ENCODE data around the gene RALGPS1. TPM values are rescaled to one million over a fixed set of nuclear protein-coding genes. Genes with fewer than 3 reads are reported as not detected.

Gene RALGPS1
- total RNA-seq, 4 donors from 2014 or later = 7.3 to 22.4 (median 15.4) TPM

DNA sequence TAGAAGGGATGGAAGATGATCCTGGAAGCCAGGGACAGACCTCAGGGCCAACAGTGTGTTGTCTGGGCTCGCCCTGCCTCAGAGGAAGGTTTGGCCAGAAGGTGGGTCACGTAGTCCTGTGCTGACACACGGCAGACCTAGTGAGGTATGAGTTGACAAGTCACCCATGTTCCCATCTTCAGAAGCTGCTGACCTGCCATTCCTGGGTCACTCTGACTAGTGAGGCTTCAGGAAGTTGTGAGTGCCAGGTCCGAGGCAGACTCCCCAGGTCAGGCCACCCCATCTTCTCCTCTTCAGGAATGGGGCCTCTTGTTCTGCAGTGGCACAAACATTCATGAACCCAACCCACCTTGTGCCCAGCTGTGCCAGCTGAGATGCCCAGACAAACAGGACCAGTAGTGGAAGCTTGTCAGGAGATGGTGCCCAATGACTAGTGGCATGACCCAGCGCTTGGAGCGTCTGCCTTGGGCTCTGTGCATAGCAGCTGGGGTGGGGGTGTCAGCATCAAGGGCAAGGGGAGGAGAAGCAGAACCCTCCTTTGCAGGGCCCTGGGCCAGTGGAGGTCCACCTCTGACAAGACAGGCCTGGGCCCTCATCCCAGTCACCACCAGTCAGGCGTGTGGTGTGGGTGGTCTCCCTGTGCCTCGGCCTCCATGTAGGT lies 224.6 kb downstream of the RALGPS1 start:
- H3K4me3 ChIP-seq (ENCODE audit: low read depth, poor library complexity, severe bottlenecking) = no peak overlapping the region
- WGBS, 2 donors = 91 to 93% methylated on average over 8 of the region's 8 CpGs
- TF ChIP-seq, protein P1, sequence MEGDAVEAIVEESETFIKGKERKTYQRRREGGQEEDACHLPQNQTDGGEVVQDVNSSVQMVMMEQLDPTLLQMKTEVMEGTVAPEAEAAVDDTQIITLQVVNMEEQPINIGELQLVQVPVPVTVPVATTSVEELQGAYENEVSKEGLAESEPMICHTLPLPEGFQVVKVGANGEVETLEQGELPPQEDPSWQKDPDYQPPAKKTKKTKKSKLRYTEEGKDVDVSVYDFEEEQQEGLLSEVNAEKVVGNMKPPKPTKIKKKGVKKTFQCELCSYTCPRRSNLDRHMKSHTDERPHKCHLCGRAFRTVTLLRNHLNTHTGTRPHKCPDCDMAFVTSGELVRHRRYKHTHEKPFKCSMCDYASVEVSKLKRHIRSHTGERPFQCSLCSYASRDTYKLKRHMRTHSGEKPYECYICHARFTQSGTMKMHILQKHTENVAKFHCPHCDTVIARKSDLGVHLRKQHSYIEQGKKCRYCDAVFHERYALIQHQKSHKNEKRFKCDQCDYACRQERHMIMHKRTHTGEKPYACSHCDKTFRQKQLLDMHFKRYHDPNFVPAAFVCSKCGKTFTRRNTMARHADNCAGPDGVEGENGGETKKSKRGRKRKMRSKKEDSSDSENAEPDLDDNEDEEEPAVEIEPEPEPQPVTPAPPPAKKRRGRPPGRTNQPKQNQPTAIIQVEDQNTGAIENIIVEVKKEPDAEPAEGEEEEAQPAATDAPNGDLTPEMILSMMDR (IDR thresholded peaks at IDR 0.05) = no peak
- no peak for TF ChIP-seq POLR2A (IDR thresholded peaks at IDR 0.05)
- DNase-seq (ENCODE audit: low spot score in 2 of 2) = peak in 1 of 2 donors; percentile 77
- intact Hi-C loops (cut with DNase I; ENCODE audit: low total_unique reads) = no loop called here

DNA sequence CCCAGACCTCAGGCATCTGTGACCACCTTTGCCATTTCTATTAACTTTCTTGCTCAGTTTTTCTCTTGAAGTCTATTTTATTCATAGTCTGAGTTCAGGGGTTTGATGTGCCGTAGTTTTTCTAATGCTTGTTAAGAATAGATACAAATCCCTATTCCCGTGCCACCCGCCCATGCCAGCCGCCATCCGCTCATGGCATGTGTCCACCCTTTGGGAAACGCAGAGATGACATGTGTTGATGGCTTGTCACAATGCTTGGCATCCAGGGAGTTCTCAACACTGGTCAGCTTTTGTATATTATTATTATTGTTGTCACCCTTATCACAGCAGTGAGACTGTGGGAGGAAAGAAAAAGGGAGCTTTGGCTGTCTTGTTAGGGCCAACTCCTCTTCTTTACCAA lies 225.2 kb downstream of the RALGPS1 start:
- no peak for TF ChIP-seq POLR2A (IDR thresholded peaks at IDR 0.05)
- TF ChIP-seq, protein P1 (IDR thresholded peaks at IDR 0.05) = no peak
- DNase-seq (ENCODE audit: low spot score in 2 of 2) = peak in 1 of 2 donors; percentile 26
- 90 to 93% methylated on average over 6 of the region's 6 CpGs for WGBS, 2 donors
- intact Hi-C loops (cut with DNase I; ENCODE audit: low total_unique reads) = no loop called here
- H3K4me3 ChIP-seq (ENCODE audit: low read depth, poor library complexity, severe bottlenecking) = no peak overlapping the region

DNA sequence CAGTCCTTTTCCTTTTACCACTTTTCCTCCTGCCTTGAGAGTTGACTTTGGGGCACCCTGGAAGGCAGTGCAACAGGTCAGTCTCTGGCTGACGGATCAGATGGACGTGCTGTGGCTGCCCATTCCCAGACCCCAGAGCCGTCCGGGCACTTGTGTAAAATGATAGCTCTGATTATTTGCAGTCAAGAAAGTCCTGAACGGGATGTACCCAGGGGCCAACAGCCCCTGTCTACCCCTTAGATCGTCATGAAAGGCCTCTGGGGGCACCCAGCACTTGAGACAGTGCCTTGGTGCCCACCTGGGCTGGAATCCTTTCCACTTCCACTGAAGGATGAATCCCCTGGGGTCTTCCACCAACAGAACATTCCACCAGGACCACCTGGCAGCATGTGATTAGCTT lies 225.6 kb downstream of the RALGPS1 start:
- intact Hi-C loops (cut with DNase I; ENCODE audit: low total_unique reads) = no loop called here
- H3K4me3 ChIP-seq (ENCODE audit: low read depth, poor library complexity, severe bottlenecking) = no peak overlapping the region
- 95 to 98% methylated on average over 6 of the region's 6 CpGs for WGBS, 2 donors
- DNase-seq (ENCODE audit: low spot score in 2 of 2) = peak in 1 of 2 donors; percentile 63
- no peak for TF ChIP-seq POLR2A (IDR thresholded peaks at IDR 0.05)
- TF ChIP-seq, protein P1 (IDR thresholded peaks at IDR 0.05) = no peak

DNA sequence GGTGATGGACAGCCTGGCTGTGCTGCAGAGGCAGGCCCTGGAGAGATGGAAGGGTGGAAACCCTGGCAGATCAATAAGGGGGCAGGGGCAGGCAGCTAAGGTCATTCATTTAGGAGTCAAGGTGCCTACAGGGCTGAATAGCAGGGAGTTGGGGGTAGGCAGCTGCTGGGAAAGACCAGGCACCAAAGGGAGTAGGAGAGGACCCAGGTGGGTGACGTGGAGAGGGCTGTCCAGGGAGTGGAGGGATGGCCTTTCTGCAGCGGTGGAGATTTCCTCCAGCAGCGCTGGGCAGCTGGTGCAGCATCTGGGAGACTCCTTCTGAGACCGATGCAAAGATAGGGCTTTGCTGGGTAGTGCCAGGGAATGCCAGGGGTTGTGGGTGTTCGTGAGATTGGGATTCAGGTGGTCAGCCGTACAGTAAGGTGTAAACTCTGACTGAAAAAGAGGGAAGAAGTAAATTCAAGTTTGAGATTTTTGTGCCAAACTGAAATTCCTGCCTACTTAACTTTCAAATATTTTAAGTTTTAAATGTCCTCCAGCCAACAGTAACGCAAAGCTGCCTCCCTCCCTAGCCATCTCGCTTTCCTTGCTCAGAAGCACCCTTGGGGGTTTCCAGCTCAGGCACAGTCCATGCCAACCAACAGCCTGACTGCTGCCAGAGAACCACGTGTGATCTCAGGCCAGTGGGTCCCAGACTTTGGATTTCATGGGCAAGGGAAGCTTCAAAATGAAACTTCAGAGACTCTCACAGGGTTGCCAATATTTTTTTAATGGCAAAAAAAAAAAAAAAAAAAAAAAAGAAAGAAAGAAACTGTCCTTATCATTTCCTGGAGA lies 226.5 kb downstream of the RALGPS1 start:
- peak in 1 of 2 donors; percentile 70 for DNase-seq (ENCODE audit: low spot score in 2 of 2)
- TF ChIP-seq POLR2A (IDR thresholded peaks at IDR 0.05) = no peak
- H3K4me3 ChIP-seq (ENCODE audit: low read depth, poor library complexity, severe bottlenecking) = no peak overlapping the region
- intact Hi-C loops (cut with DNase I; ENCODE audit: low total_unique reads) = no loop called here
- 61 to 65% methylated on average over 9 of the region's 9 CpGs for WGBS, 2 donors

DNA sequence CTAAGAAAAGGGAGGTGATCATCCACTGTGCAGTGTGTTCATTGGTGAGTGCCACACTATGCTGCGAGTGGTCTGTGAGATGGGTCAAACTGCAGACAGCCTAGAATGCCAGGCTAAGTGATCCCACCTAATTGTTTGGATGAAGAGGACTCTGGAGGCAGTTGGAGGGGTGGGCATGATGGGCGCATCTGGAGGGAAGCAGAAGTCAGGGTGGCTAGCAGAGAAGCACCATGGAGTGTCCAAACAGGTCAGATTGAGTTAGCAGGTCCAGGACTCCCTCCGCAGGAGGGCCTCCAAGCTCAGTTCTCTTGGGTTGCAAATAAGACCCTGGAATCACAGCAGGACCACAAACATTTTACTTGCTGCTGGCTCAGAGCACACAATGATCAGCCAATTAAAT lies 227.7 kb downstream of the RALGPS1 start:
- peak in 1 of 2 donors; percentile 57 for DNase-seq (ENCODE audit: low spot score in 2 of 2)
- WGBS, 2 donors = 95 to 100% methylated on average over 3 of the region's 3 CpGs

More for the DNA sequence above, 227.7 kb downstream of the RALGPS1 start:
- TF ChIP-seq, protein P1 (IDR thresholded peaks at IDR 0.05) = no peak
- no peak for TF ChIP-seq POLR2A (IDR thresholded peaks at IDR 0.05)
- no peak overlapping the region for H3K4me3 ChIP-seq (ENCODE audit: low read depth, poor library complexity, severe bottlenecking)
- intact Hi-C loops (cut with DNase I; ENCODE audit: low total_unique reads) = no loop called here

All from lower leg skin (tissue), 4 donors.